IPS-18c (cell line): ENCODE results near the gene ASTN2.

Source experiments
- H3K4me3 ChIP-seq: 2 replicates; pipeline ENCODE4 v1.7.0; 2013; ENCODE audit warnings: low read depth, mild to moderate bottlenecking, low read length, moderate library complexity; ENCODE audit not compliant: insufficient read depth
- H3K9me3 ChIP-seq: one replicate; pipeline ENCODE4 v1.6.1; 2013; ENCODE audit warnings: mild to moderate bottlenecking, low read length, moderate library complexity; ENCODE audit not compliant: control insufficient read depth, insufficient read depth

Gene ASTN2

DNA sequence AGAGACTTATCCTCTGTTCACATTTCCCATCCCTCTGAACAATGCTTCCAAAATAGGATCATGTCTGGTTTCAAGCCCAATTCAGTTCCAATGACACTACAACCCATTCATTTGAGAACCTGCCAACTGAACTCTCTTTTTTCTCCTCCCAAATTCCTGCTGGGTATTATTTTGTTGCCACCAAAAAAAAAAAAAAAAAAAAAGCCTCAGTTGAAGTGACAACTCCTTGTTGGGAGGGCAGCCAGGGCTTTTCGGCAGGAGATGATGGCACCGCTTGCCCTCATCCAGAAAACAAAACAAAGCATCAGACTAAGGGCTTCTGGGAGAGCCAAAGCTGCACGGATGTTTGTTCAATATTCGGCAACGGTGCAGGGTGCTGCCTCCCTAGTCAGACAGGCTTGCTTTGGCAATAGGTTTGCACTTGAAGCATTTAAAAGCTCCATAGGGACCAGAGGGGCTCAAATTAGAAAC lies 758.3 kb downstream of the ASTN2 start:
- H3K9me3 ChIP-seq, result no peaks in the 10 kb centered on the region
- no peak overlapping the region for H3K4me3 ChIP-seq

DNA sequence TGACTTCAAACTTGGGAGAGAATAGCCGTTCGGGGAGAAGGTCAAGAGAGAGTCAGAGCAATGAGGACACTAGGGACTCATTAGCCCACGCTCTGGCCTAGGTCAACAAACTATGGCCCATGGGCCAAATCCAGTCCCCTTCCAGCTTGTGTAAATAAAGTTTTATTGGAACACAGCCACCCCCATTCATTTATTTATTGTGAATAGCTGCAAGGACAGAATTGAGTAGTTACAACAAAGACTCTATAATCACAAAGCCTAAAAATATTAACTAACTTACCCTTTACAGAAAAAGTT lies 760.9 kb downstream of the ASTN2 start:
- Histone ChIP-seq H3K9me3 (no peaks in the 10 kb centered on the region), H3K4me3 (no peak overlapping the region)

DNA sequence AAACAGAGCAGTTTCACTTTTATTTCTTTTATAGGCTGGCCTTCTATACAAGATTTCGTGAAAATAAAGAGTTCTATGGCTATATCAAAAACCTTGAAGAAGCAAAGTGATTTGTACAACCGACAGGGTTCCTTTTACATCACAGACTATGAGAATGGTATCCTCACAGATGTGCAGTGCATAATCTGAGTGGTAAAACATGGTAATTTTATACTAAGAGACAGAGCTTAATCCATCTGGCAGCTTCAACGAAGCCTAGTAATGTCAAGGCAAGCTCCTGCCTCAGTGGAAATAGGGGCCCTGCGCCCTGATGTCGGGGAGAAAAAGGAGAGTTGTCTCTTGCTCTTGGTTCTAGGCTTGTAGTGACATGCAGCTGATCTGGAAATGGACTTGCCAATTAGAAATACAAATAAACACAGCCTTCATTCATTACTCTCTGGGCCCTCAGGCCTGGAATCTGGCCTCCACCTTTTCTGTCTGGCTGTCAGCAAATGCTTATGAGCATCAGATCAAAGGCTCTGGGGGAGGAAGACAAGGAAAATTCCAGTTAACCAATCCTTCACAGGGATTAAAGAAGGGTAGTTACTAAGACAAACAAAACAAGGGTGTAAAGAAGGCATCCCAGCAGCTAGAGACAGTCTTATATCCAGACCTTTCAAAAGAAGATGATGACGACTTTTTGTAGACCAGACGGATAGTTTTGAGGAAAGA lies 761.4 kb downstream of the ASTN2 start:
- no peaks in the 10 kb centered on the region for H3K9me3 ChIP-seq
- H3K4me3 ChIP-seq, result no peak overlapping the region

DNA sequence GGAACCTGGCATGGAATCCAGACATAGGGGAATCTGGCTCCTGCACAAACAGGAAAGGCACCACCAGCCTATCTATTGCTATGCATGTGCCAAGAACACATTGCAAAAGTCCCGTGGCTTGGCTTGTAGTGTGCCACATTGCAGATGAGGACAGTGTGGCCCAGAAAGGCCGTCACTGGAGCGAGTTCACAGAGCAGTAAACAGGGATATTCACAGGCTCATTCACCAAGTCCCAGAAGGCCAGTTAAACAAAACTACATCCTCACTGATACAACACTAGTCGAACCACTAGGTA lies 767.4 kb downstream of the ASTN2 start:
- Histone ChIP-seq H3K9me3 (no peaks in the 10 kb centered on the region), H3K4me3 (no peak overlapping the region)

DNA sequence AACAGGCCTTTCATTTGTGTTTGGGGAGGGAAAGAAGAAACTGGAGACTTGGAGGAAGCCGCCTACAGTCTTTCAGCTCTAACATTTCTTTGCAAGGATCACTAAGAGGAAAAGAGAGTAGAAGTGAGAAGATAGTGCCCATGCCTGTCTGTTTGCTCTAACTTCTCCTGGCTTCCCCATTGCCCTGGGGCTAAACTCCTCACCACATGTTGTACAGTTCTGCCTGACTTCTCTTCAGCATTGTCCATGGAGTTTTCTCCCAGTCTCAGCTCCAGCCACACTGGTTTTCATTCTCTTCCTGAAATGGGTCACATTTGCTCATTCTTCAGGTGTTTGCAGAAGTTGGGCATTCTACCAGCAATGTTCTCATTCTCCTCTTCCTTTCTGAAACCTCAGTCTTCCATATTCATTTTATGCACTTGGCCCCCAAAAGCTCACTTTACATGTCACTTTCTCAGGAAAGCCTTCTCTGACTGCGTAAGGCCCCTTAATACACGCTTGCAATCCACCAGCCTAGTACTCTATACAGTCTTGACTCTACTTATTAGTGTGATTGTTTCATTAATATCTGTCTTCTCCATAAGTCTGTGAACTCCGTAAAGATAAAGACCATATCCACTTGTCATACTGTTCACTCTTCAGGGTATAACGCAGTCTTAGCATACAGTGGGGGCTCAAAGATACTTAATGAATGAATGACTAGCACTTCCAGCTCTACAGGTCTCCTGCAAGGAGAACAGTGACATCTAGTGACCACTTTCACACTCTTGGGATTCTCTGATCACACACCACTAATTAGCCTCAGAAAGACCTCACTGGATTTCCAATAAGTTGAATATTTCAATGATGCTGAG lies 768.0 kb downstream of the ASTN2 start:
- Histone ChIP-seq H3K4me3 (no peak overlapping the region), H3K9me3 (no peaks in the 10 kb centered on the region)

DNA sequence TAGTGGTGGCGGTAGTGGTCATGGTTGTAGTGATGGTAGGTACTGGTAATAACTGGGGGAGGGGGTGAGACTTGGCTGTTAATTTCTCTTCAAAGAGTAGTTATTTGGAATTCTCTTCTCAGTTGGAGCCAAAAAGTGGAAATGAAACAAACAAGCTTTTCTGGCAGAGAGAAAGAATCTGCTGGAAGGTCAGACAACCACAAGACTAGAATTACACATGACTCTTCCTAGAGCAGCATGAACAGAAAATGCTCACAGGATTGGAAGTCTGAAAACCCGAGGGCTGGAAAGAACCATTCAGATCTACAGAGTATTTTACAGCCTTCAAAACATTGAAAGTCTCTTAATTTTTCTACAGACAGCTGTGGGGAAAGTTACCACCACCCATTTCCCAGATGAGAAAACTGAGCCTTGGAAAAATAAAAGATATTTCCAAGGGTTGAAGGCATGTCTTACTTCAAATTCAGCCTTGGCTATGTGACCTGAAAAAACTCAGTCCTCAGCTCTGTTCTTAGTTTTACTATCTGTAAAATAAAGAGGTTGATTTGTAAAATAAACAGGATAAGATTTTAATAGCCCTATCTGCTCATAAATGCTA lies 770.7 kb downstream of the ASTN2 start:
- Histone ChIP-seq H3K4me3 (no peak overlapping the region), H3K9me3 (no peaks in the 10 kb centered on the region)

DNA sequence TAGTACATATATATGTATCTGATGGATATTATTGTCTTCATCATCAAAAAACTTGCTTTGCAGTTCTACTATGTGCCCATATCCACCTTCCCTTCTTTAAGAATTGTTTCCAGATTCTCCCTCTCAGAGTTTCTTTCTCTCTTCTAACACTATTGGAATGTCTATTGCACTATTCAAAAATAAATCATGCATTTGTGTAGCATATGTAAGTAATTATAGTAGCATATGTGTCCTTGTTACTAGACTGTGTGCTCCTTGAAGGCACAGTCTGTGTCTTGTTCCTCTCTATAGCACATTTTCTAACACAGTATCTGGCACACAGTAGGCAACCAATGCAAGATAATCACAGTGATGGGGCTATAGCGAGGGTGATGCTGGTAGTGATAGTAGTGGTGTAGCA lies 771.2 kb downstream of the ASTN2 start:
- H3K9me3 ChIP-seq, result no peaks in the 10 kb centered on the region
- no peak overlapping the region for H3K4me3 ChIP-seq

DNA sequence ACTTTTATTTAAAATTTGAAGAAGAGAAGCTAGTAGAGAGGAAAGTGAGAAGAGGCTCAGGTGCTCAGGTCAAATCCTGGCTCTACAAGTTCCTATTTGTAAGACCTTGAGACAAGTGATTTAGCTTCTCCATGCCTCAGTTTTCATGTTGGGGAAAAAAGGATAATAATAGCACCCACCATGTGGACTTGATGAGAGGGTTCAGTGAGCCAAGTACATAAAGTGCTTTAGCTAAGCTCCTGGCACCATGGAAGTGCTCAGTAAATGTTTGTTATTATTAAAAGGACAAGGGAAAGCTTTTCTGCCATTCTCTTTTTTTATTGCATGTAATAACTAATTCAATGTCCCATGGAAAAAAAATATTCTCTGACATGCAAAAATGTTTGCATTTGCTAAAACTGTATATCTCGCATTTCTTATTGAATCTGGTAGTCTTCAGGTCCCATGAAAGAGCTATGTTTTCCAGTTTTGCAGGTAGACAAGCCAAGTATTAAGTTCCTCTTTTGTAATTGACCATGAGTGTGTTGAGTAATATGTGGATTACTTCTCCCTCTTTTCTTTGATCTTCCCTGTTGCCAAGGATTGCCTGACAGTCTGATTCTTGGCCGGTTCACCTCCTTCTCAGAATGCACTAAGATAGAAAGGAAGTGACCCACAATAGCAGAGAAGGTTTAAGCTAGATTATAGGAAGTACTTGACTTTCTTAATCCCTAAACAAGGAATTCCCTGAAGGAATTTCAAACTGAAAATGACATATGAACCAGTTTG lies 773.4 kb downstream of the ASTN2 start:
- Histone ChIP-seq H3K4me3 (no peak overlapping the region), H3K9me3 (no peaks in the 10 kb centered on the region)

DNA sequence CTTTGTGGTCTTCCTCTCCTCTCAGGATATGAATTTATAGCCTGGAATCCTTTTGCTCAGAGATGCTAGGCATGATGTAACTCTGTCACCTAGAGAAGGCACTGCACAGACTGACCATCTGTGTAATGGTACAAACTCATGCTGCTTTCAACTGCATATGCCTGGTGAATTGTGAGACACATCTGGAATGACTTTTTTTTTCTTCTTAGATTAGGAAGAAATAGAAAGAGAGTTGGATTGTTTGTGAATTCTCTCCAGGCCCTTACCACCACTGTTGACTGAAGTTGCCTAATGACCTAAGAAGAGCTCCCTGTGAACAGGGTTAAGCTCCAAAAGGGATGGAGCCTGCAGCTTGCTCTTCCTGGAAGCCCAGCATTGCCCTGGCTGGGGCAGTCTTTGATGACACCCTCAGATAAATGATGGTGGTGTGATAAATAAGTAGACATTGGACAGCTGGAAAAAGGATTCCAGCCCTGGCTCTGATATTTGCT lies 775.6 kb downstream of the ASTN2 start:
- Histone ChIP-seq H3K4me3 (no peak overlapping the region), H3K9me3 (no peaks in the 10 kb centered on the region)

DNA sequence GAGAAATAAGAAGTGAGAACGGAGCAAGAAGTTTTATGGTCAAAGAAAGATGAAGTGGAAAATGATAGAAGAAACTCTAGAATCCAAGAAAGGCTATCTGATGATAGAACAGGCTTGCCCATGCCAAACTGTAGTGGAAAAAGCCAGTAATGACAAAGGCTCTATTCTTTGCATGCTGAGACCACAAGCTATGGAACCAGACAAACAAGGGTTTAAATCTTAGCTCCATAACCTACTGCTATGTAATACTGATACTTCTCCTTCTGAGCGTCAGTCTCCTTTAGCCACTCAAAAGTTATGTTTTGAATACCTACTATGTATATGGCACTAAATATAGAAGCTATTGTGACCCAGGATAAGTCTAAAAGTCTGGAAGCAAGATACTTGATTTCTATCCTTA lies 778.9 kb downstream of the ASTN2 start:
- no peaks in the 10 kb centered on the region for H3K9me3 ChIP-seq

DNA sequence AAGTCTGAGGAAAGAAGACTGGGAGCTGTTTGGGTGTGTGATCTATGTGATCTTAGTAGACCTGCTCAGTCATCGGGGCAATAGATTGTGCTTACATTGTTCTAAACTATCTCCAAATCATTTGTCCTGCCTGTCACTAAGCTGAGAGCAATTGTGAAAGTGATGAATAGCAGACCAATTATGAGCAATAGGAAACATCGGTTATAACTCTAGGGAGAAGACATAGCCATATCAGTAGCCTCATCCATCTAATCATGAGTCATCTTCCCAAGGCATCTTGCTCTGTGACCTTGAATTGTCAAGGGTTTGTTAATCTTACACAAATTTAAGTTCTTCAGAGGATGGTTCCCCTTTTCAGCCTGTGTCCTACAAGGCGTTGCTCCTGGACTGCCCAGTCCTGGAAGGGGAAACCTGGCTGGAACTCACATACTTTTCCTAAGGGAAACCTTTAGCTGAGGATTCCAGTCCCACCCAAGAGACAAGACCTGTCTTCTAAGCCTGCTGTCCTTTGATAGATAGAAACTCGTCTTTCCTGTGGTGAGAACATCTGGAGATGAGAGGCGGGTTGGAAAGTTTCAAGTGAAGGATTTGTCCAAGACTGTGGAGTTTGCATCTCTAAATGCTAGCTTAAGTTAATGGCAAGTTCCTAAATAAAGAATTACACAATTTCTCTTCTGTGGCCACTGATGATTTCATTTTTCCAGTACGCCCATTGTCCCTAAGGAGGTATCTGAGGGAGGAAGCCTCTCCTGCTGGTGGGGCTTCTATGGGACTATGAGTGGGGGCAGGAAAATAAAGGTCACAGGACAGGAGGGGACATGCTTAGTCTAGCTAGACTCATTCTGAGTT lies 781.6 kb downstream of the ASTN2 start:
- Histone ChIP-seq H3K4me3 (no peak overlapping the region), H3K9me3 (no peaks in the 10 kb centered on the region)

More for the DNA sequence above, 778.9 kb downstream of the ASTN2 start:
- no peak overlapping the region for H3K4me3 ChIP-seq

DNA sequence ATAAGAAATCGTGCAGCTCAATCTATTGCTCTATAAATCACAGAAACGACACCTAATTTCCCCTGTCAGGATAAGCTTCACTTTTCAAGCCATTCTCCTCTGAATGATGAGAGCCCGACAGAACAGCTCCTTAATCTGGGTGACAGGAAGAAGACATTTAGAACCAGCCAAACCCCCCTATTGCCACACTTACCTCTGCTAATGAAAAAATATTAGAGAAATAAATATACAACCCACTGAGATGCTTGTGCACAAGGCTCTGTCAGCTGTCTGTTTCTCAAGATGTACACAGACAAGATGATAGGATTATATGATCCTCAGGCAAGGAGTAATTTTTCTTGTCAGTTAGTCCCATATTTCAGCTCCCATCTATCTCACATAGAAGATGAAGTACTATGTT lies 785.2 kb downstream of the ASTN2 start:
- H3K9me3 ChIP-seq, result no peaks in the 10 kb centered on the region
- H3K4me3 ChIP-seq, result no peak overlapping the region

DNA sequence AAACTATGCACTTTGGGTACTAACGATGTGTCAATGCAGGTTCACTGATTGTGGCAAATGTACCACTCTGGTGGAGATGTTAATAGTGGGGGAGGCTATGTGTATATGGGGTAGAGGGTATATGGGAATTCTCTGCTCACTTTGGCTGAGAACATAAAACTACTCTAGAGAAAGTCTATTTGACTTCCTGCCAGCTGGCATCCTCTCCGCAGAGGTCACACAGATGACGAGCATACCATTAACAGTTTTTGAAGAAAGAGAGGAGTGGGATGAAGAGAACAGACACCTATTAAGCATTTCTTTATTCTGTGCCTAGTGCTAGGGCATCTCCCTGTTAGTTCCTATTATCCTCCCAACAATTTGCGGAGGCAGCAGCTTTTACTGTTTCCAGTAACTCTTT lies 786.1 kb downstream of the ASTN2 start:
- H3K4me3 ChIP-seq, result no peak overlapping the region
- no peaks in the 10 kb centered on the region for H3K9me3 ChIP-seq

DNA sequence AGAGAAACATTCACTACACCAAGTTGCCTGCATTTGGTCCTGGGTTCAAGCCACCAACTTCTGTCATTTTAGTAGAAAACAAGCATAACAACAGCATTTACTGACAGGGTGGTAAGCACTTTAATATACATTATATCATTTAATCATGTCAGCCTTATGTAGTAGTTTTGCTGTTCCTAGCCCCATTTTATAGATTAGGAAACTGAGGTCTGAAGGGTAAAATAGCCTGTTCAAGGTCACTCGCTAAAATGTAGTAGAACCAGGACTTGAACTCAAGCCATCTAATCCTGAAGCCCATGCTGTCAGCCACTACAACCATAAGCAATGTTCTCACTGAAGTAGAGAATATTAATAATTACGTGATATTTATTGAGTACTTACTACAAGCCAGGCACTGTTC lies 787.4 kb downstream of the ASTN2 start:
- no peak overlapping the region for H3K4me3 ChIP-seq

DNA sequence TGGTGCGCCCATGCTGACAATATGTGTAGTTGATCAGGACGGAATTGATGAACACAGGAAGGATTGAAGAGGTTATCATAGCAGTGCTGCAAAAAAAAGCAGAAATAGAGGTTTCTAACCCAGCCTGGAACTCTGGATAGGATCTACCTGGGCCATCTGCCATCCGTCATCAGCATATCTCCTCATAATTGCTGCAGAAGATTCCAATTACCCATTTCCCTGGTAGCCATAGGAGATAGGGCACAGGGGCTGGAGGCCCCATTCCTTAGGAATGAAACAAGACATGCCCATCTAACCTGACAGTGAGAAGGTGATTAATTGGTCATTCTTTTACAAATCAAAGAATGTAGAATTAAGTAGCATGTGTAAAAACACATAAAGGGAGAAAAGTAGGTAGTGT lies 788.1 kb downstream of the ASTN2 start:
- no peaks in the 10 kb centered on the region for H3K9me3 ChIP-seq
- H3K4me3 ChIP-seq, result no peak overlapping the region

More for the DNA sequence above, 787.4 kb downstream of the ASTN2 start:
- no peaks in the 10 kb centered on the region for H3K9me3 ChIP-seq

DNA sequence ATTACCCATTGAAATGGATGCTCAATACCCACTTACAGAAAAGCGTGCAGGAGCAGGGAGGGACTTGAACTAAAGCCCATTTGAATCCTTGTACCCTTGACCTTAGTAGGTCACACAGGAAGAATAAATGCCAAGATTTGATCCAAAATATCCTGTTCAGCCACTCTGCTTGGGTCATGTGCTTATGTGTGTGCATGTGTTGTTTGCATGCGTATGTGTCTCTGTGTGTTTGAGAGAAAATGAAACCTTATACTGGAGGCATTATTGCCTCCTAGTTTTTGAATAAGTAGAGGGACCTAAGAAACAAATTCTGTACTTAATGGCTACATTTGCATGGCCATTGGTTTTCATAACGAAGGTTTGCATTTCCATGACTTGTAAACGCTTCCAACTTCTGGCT lies 791.1 kb downstream of the ASTN2 start:
- Histone ChIP-seq H3K9me3 (no peaks in the 10 kb centered on the region), H3K4me3 (no peak overlapping the region)

DNA sequence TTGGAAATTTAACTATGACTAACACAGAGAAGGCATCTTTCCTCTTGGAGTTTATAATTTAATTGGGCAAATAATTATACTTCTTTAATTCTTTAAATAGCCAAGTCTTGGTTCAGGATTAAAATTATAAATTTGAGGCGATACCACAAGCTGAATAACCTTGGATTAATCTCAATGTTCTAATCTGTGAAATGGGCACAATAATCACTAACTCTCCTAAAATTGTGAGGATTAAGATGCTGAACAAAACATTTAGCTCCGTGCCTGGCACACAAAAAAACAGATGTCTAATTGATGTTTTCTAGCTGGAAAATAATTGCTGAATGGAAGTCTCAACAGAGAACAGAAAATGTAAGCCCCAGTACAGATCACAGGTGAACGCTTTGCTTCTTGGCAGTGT lies 797.5 kb downstream of the ASTN2 start:
- H3K9me3 ChIP-seq, result no peaks in the 10 kb centered on the region
- H3K4me3 ChIP-seq, result no peak overlapping the region
